NCI-H460 (cell line): ENCODE data around the gene C1orf21. TPM values are rescaled to one million over a fixed set of nuclear protein-coding genes. Genes with fewer than 3 reads are reported as not detected.

ENCODE experiments used
- DNase-seq: peaks from one replicate; pipeline ENCODE4 v3.0.0-alpha.2; 2016; ENCODE audit warnings: low read depth; ENCODE audit errors: extremely low read depth
- total RNA-seq: library from RNA; depleted of rRNA; stranded (reverse); fragments of >200 nt; shearing (Covaris generic); gene quantifications from 2 replicates; pipeline ENCODE4 v1.2.3, GENCODE V29; 2014

Gene C1orf21
- total RNA-seq, 1 experiment from 2014 or later, result 12.0 TPM

GRCh38 chr1:184620469-184620868 is 233.6 kb downstream of the C1orf21 start:
- no peak for DNase-seq

GRCh38 chr1:184621260-184621659 is 234.4 kb downstream of the C1orf21 start:
- DNase-seq, result no peak

GRCh38 chr1:184622136-184622823 is 235.5 kb downstream of the C1orf21 start:
- DNase-seq, result peak; percentile 54

DNA sequence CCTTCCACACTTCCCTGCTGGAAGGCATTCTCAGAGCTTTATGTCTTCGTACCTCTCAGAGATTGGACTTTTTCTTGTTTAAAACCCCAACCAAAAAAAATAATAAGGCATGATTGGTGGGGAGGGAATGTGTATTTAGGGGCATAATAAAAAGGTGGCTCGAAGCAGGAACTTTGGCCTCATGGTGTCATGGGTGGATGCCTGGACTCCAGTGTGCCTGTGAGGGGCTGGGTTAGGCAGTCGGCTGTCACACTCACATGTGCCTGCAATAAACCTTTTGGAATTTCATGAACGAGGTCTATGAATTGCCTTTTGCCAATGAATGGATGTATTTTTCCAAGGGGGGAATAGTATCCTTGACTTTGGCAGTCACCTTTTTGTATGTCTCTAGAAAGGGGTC is 236.6 kb downstream of the C1orf21 start:
- DNase-seq, result no peak

DNA sequence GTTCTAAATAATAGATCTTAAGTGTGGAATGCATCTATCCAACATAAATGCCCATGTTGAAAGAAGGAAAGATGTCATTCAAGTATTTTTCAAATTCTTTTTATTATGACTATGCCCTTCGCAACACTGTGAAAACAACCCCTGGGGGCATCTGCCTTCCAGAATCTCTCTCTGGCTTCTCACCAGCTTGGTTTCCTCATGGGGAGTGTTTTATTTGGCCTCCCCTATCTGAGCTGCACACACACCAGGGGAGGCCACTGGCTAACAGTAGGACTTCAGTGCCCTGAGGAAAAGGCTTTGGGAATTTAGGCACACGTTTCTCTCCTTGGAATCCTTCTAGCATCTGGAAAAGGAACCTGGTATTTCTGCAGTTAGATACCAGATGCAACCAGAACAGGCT is 237.2 kb downstream of the C1orf21 start:
- DNase-seq, result peak; percentile 56

- DNase-seq, result no peak
These were observed 237.8 kb downstream of the C1orf21 start for GRCh38 chr1:184624626-184625025.

- DNase-seq, result no peak
These were observed 238.4 kb downstream of the C1orf21 start for GRCh38 chr1:184625271-184625670.

DNA sequence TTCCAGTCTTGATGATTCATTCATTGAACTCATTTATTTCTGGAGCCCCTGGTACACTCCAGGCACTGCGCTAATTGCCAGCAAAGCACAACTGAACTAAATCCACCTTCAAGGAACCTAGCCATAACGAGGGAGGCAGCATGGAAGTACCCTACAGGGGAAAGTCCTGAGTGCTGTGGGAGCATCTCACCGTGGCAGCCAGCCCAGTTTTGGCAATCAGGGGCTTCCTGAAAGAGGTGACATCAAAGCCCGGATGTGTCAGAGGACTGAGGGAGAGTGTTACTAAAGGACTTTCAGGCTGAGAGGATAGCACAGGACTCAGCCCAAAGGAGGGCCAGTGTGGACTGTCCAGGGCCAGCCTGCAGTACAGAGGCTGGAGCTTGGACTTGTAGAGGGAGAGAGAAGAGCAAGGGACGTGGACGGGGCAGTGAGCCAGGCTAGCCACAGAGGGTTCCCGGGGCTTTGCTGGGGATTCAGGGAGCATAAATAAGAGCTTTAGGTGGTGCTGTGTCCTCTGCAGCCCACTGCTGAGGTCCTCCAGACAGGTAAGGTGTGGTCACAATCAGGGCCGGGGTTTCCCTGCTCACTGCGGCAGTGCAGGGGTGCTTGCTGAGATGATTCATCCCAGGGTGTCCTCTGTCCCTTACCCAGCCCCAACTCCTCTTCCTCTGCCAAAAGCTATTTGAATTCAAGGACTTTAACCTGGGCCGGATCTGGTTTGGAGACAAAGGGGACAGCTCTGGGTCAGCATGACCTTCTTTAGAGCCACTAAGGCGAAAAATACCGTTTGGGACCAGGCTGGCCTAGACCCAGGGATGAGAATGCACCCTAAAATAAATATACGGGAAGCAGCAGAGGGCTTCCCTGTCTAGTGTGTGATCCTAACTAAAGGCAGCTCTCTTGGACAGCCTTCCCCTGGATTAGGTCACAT is 239.5 kb downstream of the C1orf21 start:
- DNase-seq, result no peak

DNA sequence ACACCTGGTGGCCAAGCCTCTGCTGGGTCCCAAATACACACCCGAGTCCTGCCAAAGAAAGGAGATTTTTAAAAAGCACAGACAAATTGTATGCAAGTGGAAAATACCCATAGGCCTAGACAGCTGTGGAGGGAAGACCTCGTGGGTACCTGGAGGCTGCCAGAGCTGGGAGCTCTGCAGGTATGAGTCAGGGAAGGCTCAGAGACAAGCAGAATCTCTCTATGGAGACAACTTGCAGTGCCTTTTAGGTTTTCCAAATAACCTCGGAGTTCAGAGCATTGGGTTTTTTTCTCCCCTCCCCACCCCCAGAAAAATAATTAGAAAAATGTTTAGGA is 240.1 kb downstream of the C1orf21 start:
- DNase-seq, result no peak

- DNase-seq, result no peak
These were observed 242.4 kb downstream of the C1orf21 start for GRCh38 chr1:184629266-184629665.

DNA sequence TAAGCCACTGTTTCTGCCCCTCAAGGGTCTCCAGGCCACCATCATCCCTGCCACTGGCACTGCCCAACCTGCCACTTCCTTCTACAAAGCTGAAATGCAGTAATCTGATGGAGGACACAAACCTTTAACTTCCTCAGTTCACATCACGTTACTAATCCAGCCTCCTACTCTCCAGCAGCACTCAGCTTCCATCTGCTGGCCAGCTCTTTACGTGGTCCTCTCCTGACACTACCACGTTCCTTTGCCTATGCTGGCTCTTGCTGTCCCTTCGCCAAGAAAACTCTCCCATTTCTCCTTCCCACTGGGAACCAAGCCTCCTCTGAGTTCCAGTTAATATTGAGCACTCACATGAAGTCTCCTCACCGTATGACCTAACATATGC is 243.8 kb downstream of the C1orf21 start:
- DNase-seq, result no peak

DNA sequence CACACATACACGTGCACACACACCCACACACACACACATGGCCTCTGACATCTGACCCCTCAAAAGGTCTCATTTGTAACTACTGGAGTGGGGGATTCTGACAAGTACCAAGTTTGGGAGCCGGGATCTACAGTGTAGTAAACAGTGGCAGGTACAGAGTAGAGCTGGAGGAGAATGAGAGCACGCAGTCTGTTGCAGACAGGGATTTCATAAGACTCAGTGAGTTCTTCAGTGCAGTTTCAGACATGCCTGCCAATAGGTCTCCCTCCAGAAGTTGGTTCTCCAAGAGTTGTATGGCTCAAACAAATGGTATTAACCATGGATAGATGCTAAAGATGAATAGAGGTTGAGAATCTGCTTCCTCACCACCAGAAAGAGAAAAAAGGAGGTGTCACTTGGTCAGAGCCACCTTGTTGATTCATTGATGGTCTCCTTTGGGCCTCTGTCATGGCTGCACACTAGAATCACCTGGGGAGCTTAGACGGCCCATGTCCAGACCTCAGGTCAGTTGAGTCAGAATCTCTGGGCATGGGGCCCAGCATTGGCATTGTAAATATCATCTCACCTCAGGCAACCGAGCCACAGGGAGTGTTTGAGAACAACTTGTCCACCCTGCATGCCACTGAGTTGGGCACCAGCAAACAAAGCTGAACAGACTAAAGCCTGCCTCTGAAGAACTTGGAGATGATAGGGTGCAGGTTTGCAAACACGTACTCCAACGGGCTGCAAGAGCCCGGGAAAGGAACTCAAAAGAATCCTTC is 245.8 kb downstream of the C1orf21 start:
- DNase-seq, result no peak

DNA sequence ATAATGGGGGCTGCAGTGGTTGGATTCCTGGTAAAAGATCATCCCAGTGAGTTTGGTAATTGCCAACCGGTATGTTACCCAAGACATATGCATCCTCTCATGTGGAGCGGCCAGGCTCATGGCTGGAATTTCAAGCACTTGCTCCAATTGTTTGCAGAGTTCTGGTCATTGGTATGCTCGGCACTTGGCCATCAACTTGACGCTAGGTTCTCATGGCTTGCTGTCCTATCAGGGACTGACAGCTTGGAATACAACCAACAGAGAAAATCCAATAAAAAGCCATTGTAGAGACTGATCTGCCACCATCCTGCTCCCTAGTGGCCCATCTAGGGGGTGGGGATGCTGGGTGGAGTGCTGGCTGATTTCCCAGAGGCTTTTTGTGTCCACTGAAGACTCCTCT is 247.0 kb downstream of the C1orf21 start:
- DNase-seq, result no peak

- no peak for DNase-seq
These were observed 247.5 kb downstream of the C1orf21 start for GRCh38 chr1:184634296-184634695.

DNA sequence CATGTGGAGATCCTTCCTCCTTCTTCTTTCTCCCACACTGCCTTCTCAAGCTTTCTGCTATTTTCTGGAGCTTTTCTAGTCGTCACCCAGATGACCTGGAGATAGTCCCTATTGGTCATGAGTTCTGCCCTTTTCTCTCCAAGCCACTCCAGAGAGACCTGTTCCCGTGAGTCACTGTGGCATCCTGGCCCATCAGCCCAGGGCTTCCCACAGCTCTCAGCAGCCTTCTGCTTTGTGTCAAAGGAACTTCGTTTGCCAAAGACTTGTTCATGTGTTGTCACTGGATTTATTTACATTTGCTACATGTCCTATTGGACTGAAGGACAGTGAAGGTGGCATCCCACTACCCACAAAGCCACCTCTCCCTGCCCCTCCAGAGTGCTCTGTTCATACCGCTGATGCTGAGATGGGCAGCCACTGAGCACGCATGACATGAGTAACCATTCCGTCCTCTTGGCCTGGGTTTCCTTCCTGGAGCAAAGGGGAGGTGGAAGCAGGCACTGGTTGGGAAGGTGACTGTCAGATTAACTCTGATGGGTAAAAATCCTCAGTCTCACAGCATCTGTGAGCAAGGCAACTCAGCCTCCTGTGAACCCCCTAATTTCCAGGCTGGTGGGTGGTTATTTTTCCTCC is 248.6 kb downstream of the C1orf21 start:
- no peak for DNase-seq

- DNase-seq, result no peak
These were observed 249.2 kb downstream of the C1orf21 start for GRCh38 chr1:184635980-184636431.

- no peak for DNase-seq
These were observed 250.9 kb downstream of the C1orf21 start for GRCh38 chr1:184637664-184638240.

DNA sequence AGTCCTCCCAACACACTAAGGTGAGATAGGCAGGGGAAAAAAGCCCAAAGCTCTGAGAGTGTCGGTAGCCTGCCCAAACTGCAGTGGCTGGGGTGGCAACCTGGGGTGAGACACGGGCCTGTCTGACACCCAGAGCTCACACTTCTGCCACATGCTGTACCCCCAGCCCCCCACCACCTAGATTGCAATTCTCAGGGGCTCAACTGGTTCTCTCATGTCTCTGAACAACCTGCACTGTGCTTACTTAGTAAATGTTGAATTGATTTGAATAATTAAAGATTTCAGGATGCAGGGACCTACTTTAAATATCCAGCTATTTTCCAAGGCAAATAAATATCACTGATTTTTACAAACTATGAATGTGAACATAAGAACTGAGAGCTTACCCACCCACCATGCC is 252.4 kb downstream of the C1orf21 start:
- DNase-seq, result no peak

- no peak for DNase-seq
These were observed 253.7 kb downstream of the C1orf21 start for GRCh38 chr1:184640505-184640904.

DNA sequence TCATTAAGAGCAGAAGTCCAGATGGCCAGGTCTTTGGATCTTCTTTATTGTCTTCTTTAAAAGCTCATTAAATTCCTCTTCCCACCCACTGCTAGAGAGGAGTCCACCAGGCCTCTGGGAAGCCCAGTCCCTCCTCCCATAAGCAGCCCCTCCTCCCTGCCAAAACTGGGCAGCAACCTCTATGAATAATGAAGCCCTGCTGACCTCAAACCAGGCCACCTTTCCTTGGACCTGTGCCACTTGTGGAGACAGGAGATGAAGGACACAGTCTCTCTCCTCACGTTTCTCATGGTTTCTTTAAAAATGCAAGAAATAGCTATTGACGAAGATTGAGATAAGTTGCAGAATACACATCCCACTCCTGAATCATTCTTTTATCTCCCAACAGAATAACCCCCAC is 255.1 kb downstream of the C1orf21 start:
- DNase-seq, result no peak
